Keratinocyte (primary cell): Measurements from ENCODE around the gene CDKN1C. TPM values are rescaled to one million over a fixed set of nuclear protein-coding genes. Genes with fewer than 3 reads are reported as not detected.

Experiments used
- DNase-seq: peaks from one replicate; pipeline ENCODE4 v3.0.0-alpha.2; 2011; ENCODE audit warnings: low read depth, missing footprints, low spot score
- FAIRE-seq: peaks from 2 replicates; lab custom pipeline; 2011; peaks lifted over from hg19 to GRCh38; lab: Jason Lieb, UNC
- H2AFZ ChIP-seq: 2 replicates; pipeline ENCODE4 v1.6.0; 2012; ENCODE audit warnings: low read length, control low read depth, inconsistent platforms; ENCODE audit not compliant: control insufficient read depth
- H3K27ac ChIP-seq: 2 replicates; pipeline ENCODE4 v1.5.1; 2011; ENCODE audit warnings: low read length; ENCODE audit not compliant: control insufficient read depth, insufficient read depth
- H3K27me3 ChIP-seq: 3 replicates; pipeline ENCODE4 v1.6.0; 2011; ENCODE audit warnings: low read length; ENCODE audit not compliant: control insufficient read depth, insufficient read depth; ENCODE audit errors: extremely low read depth
- H3K36me3 ChIP-seq, 2 experiments: 2 replicates in 1 of 2; 3 replicates in 1 of 2; pipeline ENCODE4 v1.5.1; 2011; ENCODE audit warnings: low read length in 2 of 2, mild to moderate bottlenecking in 1 of 2; ENCODE audit not compliant: control insufficient read depth in 2 of 2, insufficient read depth in 2 of 2; ENCODE audit errors: extremely low read depth in 1 of 2
- H3K4me1 ChIP-seq: 3 replicates; pipeline ENCODE4 v1.5.1; 2011; ENCODE audit warnings: low read length; ENCODE audit not compliant: control insufficient read depth, insufficient read depth; ENCODE audit errors: extremely low read depth
- H3K4me2 ChIP-seq: 3 replicates; pipeline ENCODE4 v1.6.0; 2011; ENCODE audit warnings: low read depth, low read length; ENCODE audit not compliant: control insufficient read depth, insufficient read depth; ENCODE audit errors: extremely low read depth
- H3K4me3 ChIP-seq, 3 experiments: fragments of 200-600 bp in 1 of 3; sonication (generic) in 1 of 3; 2 replicates in 2 of 3; 3 replicates in 1 of 3; pipeline ENCODE4 v1.5.1; 2011 to 2016; ENCODE audit warnings: low read length in 3 of 3, mild to moderate bottlenecking in 3 of 3, control low read depth in 2 of 3, inconsistent platforms in 1 of 3, low read depth in 1 of 3, mixed read lengths in 1 of 3, mixed run types in 1 of 3, moderate library complexity in 1 of 3; ENCODE audit not compliant: control insufficient read depth in 2 of 3, insufficient read depth in 2 of 3; ENCODE audit errors: extremely low read depth in 1 of 3
- H3K79me2 ChIP-seq: 2 replicates; pipeline ENCODE4 v1.6.0; 2012; ENCODE audit warnings: low read length; ENCODE audit not compliant: control insufficient read depth, insufficient read depth
- H3K9ac ChIP-seq: 3 replicates; pipeline ENCODE4 v1.6.0; 2011; ENCODE audit warnings: low read length; ENCODE audit not compliant: control insufficient read depth, insufficient read depth; ENCODE audit errors: extremely low read depth
- H3K9me1 ChIP-seq: 3 replicates; pipeline ENCODE4 v1.6.0; 2011; ENCODE audit warnings: low read length; ENCODE audit not compliant: control insufficient read depth, insufficient read depth; ENCODE audit errors: extremely low read depth
- H3K9me3 ChIP-seq: 2 replicates; pipeline ENCODE4 v1.5.1; 2012; ENCODE audit warnings: low read depth, low read length; ENCODE audit not compliant: control insufficient read depth
- H4K20me1 ChIP-seq: 3 replicates; pipeline ENCODE4 v1.6.0; 2011; ENCODE audit warnings: low read length; ENCODE audit not compliant: control insufficient read depth, insufficient read depth; ENCODE audit errors: extremely low read depth
- EZH2 ChIP-seq: IDR thresholded peaks from one replicate; pipeline ENCODE4 v1.6.1; 2012; ENCODE audit warnings: inconsistent platforms, mild to moderate bottlenecking, low read length, moderate library complexity
- dilution Hi-C: fragments of 300-500 bp; cut with MboI; formaldehyde crosslinking; loops from one replicate; pipeline ENCODE4 v1.7.0; 2020; ENCODE audit warnings: low sequenced_read_pairs; ENCODE audit not compliant: extremely low pct_ligation_motif_present
- polyA plus RNA-seq, 5 experiments: library from polyadenylated mRNA; depleted of rRNA in 3 of 5; stranded (reverse) in 3 of 5; stranded (forward) in 1 of 5; unstranded in 1 of 5; fragments of >200 nt; gene quantifications; 1 replicate in 1 of 5; 2 replicates in 3 of 5; 3 replicates in 1 of 5; pipeline versions ENCODE4 v1.2.1 to v1.2.3, GENCODE V29; 2011 to 2012; ENCODE audit warnings: missing spikeins in 2 of 5, low read depth in 1 of 5, low replicate concordance in 1 of 5
- TF ChIP-seq, protein P1 (sequence below), 3 experiments: IDR thresholded peaks in 1 of 3; conservative IDR thresholded peaks in 1 of 3; optimal IDR thresholded peaks in 1 of 3; 2 replicates in 2 of 3; 3 replicates in 1 of 3; pipeline versions ENCODE3 to v1.5.1; 2011; ENCODE audit warnings: low read length in 3 of 3, mild to moderate bottlenecking in 3 of 3, moderate library complexity in 2 of 3, control low read depth in 1 of 3, inconsistent platforms in 1 of 3; ENCODE audit not compliant: insufficient read depth in 2 of 3; ENCODE audit errors: extremely low read depth in 1 of 3

The CDKN1C gene
- polyA plus RNA-seq, 1 donor (not counting 4 experiments of a cell fraction or from before 2014, with no cell fraction given), result 0.37 TPM

DNA sequence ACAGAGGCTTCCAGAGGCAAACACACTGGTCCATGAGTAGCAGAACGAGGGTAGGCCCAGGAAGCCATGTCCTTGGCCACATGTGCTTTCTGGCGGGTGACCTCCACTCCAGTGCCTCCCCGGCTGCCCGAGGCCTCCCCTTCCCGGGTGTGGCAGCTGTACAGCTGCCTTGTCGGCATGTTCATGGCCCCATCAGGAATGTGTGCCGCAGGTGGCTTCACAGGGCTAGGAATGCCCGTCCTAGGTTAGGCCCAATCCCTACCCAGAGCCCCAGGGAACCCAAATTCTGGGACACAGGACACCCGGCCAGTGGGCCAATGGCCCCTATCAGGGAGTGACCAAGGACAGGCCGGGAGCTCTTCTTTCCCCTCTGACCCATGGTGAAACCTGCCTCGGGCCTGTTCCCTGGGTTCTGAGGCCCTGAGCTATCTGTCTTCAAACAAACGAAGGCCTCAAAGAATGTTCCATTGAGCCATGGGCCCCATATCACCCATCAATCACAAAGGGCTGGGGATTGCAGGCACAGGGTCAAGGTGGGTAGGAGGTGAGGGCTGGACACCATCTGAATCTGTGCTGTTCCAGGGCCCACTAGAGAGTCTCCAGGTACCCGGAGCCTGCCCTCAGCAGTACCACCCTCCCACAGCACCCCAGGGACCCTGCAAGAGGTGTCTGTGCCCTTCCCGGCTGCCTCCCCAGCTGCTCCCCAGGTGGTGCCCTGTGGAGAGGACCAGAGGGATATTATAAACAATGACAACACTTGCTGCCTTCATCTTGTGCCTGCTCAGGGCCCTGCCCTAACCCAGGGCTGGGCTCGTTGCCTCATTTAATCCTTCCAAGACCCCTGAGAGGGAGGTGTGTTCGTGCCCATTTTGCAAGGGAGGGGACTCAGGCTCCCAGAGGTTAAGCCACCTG, 4.0 kb upstream of the CDKN1C start:
- dilution Hi-C loops, result no loop called here
- H3K27ac ChIP-seq, result no peak overlapping the region
- H3K36me3 ChIP-seq, result no peaks in the 10 kb centered on the region

DNA sequence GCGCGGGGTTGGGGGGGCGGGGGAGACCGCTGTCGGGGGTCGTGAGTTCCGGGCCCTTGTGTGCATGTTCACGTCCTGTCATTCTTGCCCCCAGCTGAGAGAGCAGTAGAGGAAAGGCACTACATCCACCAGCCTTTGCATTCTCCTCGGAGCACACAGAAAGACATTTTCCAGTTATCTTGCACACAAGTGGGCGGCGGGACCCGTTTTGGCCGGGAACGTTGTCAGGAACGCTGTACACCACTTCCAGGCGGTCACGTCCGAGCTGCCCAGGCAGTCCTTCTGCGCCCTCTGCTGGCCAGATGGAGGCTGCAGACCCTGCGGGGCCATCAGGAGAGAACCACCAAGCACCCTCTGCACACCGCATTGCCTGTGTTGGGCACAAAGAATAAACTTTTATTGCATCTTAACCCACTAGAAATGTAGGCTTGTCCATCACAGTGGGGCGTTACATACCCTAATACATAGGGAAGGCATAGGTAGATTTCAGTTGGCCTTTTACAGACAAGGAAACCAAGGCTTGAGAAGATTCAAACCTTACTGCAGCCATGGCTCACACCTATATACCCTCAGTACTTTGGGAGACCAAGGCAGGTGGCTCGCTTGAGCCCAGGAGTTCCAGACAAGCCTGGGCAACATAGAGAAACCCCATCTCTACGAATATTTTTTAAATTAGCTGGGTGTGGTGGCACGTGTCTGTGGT, 2.8 kb upstream of the CDKN1C start:
- Histone ChIP-seq H3K4me2 (no peak overlapping the region), H3K36me3 (no peaks in the 10 kb centered on the region), H3K27ac (no peak overlapping the region), H3K9me3 (no peaks in the 10 kb centered on the region), H4K20me1 (peaks cover 2% of the 10 kb centered on the region), H3K27me3 (peaks cover 24% of the 10 kb centered on the region), H3K9ac (no peak overlapping the region), H3K4me3 (no peak overlapping the region), H3K4me1 (peaks cover 29% of the 10 kb centered on the region), H3K79me2 (no peaks in the 10 kb centered on the region), H2AFZ (no peak overlapping the region), H3K9me1 (no peaks in the 10 kb centered on the region)
- TF ChIP-seq, protein P1, sequence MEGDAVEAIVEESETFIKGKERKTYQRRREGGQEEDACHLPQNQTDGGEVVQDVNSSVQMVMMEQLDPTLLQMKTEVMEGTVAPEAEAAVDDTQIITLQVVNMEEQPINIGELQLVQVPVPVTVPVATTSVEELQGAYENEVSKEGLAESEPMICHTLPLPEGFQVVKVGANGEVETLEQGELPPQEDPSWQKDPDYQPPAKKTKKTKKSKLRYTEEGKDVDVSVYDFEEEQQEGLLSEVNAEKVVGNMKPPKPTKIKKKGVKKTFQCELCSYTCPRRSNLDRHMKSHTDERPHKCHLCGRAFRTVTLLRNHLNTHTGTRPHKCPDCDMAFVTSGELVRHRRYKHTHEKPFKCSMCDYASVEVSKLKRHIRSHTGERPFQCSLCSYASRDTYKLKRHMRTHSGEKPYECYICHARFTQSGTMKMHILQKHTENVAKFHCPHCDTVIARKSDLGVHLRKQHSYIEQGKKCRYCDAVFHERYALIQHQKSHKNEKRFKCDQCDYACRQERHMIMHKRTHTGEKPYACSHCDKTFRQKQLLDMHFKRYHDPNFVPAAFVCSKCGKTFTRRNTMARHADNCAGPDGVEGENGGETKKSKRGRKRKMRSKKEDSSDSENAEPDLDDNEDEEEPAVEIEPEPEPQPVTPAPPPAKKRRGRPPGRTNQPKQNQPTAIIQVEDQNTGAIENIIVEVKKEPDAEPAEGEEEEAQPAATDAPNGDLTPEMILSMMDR (optimal IDR thresholded peaks at IDR 0.05 in 1 of 3, IDR thresholded peaks at IDR 0.05 in 1 of 3, conservative IDR thresholded peaks at IDR 0.05 in 1 of 3; ENCODE audit: extremely low read depth in 1 of 3, insufficient read depth in 2 of 3, low read length in 3 of 3), result peak in 2 of 3 experiments; percentile 98 to 100
- no peak for TF ChIP-seq EZH2
- dilution Hi-C loops, result no loop called here
- FAIRE-seq (peak; percentile 58), DNase-seq (no peak)

More for the DNA sequence above, 4.0 kb upstream of the CDKN1C start:
- DNase-seq, result no peak
- Histone ChIP-seq H3K27me3 (peaks cover 12% of the 10 kb centered on the region), H2AFZ (no peak overlapping the region), H3K9ac (no peak overlapping the region), H3K4me3 (no peak overlapping the region), H3K9me3 (no peaks in the 10 kb centered on the region), H3K79me2 (no peaks in the 10 kb centered on the region), H3K9me1 (no peaks in the 10 kb centered on the region), H3K4me2 (no peak overlapping the region), H3K4me1 (peaks cover 29% of the 10 kb centered on the region), H4K20me1 (peaks cover 2% of the 10 kb centered on the region)
- TF ChIP-seq, protein P1 (optimal IDR thresholded peaks at IDR 0.05 in 1 of 3, IDR thresholded peaks at IDR 0.05 in 1 of 3, conservative IDR thresholded peaks at IDR 0.05 in 1 of 3; ENCODE audit: extremely low read depth in 1 of 3, insufficient read depth in 2 of 3, low read length in 3 of 3), result no peak
- TF ChIP-seq EZH2, result no peak
- no peak for FAIRE-seq
